ENCODE measurements around the gene PXK. TPM values are rescaled to one million over a fixed set of nuclear protein-coding genes. Genes with fewer than 3 reads are reported as not detected.
A peak's percentile ranks its signal among the peaks of the same experiment; 100 is the strongest.

PXK gene
- total RNA-seq, 6 donors from 2014 or later: 17.6 to 38.8 (median 23.2) TPM

DNA sequence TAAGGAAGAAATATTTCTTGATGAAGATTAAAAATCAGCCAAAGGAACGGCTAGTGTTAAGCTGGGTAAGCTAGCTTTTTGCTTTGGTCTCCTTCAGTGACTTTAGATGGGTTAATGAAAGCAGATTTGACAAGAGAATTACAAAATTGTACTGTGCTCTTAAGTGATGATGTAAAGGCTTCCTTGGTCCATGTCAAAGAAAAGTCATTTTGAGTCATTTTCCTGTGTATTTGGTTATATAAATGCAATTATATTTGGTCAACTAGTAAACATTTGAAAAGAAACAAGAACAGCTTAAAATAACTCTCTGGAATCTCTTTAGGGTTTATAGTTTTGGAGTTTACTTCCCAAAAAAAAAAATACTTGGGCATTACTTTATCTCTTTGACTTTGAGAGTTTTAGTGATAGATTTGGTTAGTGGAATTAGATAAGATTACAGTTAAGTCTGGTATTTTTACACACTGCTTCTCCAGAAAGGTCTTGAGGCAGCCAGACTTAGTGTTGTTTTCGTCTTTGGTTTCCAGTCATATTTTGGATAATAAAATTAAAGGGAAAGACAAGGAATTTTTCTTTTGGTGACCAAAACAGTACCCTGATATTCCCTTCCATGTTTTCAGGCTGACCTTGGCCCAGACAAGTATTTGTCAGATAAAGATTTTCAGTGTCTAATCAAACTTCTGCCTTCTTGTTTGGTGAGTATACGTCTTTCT lies 58.6 kb downstream of the PXK start:
- DNase-seq: no peak
- Histone ChIP-seq H3K36me3 (peaks cover 0 to 29% (median under 1%) of the 10 kb centered on the region in 4 donors), H3K4me1 (peaks cover 17 to 27% (median 24%) of the 10 kb centered on the region in 4 donors), H3K9me3 (no peaks in the 10 kb centered on the region), H3K27ac (no peak overlapping the region), H3K4me3 (no peak overlapping the region), H3K27me3 (no peaks in the 10 kb centered on the region)
- peak in 1 of 2 donors; percentile 8 for ATAC-seq (ENCODE audit: low FRiP score in 2 of 2)
- TF ChIP-seq POLR2A (IDR thresholded peaks at IDR 0.05): no peak
- no peak for TF ChIP-seq EP300 (IDR thresholded peaks at IDR 0.05)
- no peak for TF ChIP-seq POLR2AphosphoS5 (IDR thresholded peaks at IDR 0.05)
- TF ChIP-seq, protein P1, sequence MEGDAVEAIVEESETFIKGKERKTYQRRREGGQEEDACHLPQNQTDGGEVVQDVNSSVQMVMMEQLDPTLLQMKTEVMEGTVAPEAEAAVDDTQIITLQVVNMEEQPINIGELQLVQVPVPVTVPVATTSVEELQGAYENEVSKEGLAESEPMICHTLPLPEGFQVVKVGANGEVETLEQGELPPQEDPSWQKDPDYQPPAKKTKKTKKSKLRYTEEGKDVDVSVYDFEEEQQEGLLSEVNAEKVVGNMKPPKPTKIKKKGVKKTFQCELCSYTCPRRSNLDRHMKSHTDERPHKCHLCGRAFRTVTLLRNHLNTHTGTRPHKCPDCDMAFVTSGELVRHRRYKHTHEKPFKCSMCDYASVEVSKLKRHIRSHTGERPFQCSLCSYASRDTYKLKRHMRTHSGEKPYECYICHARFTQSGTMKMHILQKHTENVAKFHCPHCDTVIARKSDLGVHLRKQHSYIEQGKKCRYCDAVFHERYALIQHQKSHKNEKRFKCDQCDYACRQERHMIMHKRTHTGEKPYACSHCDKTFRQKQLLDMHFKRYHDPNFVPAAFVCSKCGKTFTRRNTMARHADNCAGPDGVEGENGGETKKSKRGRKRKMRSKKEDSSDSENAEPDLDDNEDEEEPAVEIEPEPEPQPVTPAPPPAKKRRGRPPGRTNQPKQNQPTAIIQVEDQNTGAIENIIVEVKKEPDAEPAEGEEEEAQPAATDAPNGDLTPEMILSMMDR (IDR thresholded peaks at IDR 0.05): no peak
- 71 to 82% methylated on average over 3 of the region's 3 CpGs for WGBS, 2 donors

DNA sequence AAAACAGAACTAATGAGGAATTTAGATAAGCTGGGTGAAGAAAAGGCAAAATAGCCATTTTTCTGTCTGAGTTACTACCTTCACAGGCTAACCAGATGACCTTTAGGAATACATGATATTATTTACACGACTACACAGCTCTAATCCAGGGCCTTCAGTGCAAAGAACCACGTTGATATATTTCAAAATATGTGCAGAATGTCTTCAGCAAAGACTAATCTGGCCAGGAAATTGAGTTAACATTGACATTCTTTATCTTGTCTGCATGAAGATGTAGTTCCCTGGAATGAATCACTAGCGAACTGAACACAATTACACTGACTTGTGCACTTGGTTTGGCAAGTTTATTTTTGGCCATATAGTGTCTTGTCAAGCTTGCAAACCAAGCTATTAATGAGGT lies 59.5 kb downstream of the PXK start:
- no peak overlapping the region for H3K4me3 ChIP-seq
- peak overlapping the region in 1 of 4 donors; percentile 11 for H3K27ac ChIP-seq
- H3K9me3 ChIP-seq: no peaks in the 10 kb centered on the region
- ATAC-seq (ENCODE audit: low FRiP score in 2 of 2) (no peak), DNase-seq (no peak)
- peaks cover 9 to 18% (median 16%) of the 10 kb centered on the region in 4 donors for H3K4me1 ChIP-seq
- TF ChIP-seq POLR2A (IDR thresholded peaks at IDR 0.05): no peak
- no peak for TF ChIP-seq POLR2AphosphoS5 (IDR thresholded peaks at IDR 0.05)
- TF ChIP-seq EP300 (IDR thresholded peaks at IDR 0.05): no peak
- TF ChIP-seq, protein P1 (IDR thresholded peaks at IDR 0.05): no peak
- peaks cover 0 to 37% (median 7%) of the 10 kb centered on the region in 4 donors for H3K36me3 ChIP-seq
- no peaks in the 10 kb centered on the region for H3K27me3 ChIP-seq
- 37 to 68% methylated on average over 3 of the region's 3 CpGs for WGBS, 2 donors

DNA sequence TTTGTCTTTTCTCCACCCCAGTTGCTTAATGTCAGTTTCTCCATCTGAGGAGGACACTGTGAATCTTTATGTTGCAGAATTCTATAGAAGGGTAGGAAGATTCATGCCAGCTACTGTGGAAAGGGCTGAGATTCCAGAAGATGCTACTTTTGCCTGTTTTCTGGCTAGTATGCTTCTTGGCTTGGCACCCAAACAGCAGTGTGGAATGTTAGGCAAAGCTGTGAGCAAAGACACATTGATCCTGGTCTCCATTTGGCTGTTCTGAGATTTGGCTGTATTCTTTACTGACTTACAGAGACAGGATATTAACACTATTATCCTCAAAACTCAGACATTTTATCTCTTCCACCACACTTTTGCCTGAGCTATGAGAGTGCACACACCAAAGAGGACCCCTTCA lies 61.6 kb downstream of the PXK start:
- ATAC-seq (ENCODE audit: low FRiP score in 2 of 2): no peak
- no peak for DNase-seq
- Histone ChIP-seq H3K9me3 (no peaks in the 10 kb centered on the region), H3K36me3 (peaks cover 10 to 59% (median 27%) of the 10 kb centered on the region in 4 donors), H3K4me3 (no peak overlapping the region), H3K27me3 (no peaks in the 10 kb centered on the region), H3K27ac (no peak overlapping the region), H3K4me1 (peaks cover 0 to 3% (median 1%) of the 10 kb centered on the region in 4 donors)
- TF ChIP-seq POLR2A (IDR thresholded peaks at IDR 0.05) (no peak), EP300 (IDR thresholded peaks at IDR 0.05) (no peak), POLR2AphosphoS5 (IDR thresholded peaks at IDR 0.05) (no peak)
- TF ChIP-seq, protein P1 (IDR thresholded peaks at IDR 0.05): no peak

DNA sequence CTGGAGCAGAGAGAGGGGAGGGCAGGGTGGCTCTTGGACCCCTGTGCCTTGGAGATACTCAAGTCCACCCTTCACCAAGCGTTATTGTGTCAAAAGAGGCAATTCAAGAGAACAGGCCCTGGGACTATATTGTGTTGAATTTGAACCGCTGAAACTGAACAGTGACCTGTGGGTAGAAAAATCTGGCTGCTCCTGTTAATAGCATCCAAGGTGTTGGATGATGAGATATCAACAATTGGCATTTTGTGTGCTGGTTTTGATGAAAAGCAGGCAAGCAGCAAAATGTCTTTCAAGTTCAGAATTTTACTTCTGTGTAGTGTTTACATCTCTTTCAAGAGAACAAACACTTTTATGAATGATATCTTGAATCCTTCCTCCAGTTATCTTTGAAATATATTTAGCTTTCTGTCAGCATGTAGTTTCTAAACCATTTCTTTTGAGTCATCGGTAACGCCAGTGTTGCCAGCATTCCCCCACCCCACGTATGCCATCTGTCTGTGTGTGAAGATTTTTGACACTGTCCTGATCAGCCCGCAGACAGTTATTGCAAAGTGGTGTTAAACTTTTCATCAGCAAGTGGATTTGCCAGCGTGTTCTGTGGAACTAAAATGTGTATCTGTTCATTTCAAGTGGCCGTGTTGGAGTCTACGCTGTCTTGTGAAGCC lies 66.1 kb downstream of the PXK start:
- H3K4me3 ChIP-seq: no peak overlapping the region
- H3K4me1 ChIP-seq: no peaks in the 10 kb centered on the region
- H3K9me3 ChIP-seq: no peaks in the 10 kb centered on the region
- H3K36me3 ChIP-seq: peaks cover 10 to 85% (median 40%) of the 10 kb centered on the region in 4 donors
- DNase-seq (no peak), ATAC-seq (ENCODE audit: low FRiP score in 2 of 2) (no peak)
- H3K27me3 ChIP-seq: no peaks in the 10 kb centered on the region
- no peak overlapping the region for H3K27ac ChIP-seq
- WGBS, 2 donors: 83 to 85% methylated on average over 8 to 9 of the region's 9 CpGs
- no peak for TF ChIP-seq POLR2AphosphoS5 (IDR thresholded peaks at IDR 0.05)
- TF ChIP-seq, protein P1 (IDR thresholded peaks at IDR 0.05): no peak
- no peak for TF ChIP-seq EP300 (IDR thresholded peaks at IDR 0.05)
- no peak for TF ChIP-seq POLR2A (IDR thresholded peaks at IDR 0.05)
